Endometrial microvascular endothelial cells (primary cell): ENCODE results near the gene TESK1. TPM values are rescaled to one million over a fixed set of nuclear protein-coding genes. Genes with fewer than 3 reads are reported as not detected.
"Not testable (repeated sequence)": the region's sequence is repeated elsewhere in the genome, so short reads cannot be mapped to it uniquely, and the experiment has no call there.

ENCODE experiments used
- in situ Hi-C: cut with HindIII; loops from 2 replicates; pipeline ENCODE4 v1.10.0; 2017; ENCODE audit warnings: low sequenced_read_pairs, low pct_unique_long_range_greater_than_20kb; ENCODE audit errors: inconsistent ontology term
- total RNA-seq: library from RNA; depleted of rRNA; stranded (reverse); fragments of >200 nt; gene quantifications from one replicate; pipeline ENCODE4 v1.2.3, GENCODE V29; 2015; ENCODE audit errors: inconsistent ontology term

The TESK1 gene
- total RNA-seq, 1 donor from 2014 or later: 12.9 TPM

DNA sequence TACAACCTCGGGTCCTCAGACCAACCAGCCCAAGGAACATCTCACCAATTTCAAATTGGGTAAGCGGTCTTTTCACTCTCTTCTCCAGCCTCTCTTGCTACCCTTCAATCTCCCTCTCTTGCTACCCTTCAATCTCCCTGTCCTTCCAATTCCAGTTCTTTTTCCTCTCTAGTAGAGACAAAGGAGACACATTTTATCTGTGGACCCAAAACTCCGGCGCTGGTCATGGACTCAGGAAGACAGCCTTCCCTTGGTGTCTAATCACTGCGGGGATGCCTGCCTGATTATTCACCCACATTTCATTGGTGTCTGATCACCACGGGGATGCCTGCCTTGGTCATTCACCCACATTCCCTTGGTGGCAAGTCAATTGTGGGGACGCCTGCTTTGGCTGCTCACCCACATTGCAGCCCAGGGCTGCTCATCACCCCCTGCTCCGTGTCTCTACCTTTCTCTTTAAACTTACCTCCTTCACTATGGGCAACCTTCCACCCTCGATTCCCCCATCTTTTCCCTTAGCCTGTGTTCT is 32.4 kb downstream of the TESK1 start:
- in situ Hi-C loops: not testable (repeated sequence)

DNA sequence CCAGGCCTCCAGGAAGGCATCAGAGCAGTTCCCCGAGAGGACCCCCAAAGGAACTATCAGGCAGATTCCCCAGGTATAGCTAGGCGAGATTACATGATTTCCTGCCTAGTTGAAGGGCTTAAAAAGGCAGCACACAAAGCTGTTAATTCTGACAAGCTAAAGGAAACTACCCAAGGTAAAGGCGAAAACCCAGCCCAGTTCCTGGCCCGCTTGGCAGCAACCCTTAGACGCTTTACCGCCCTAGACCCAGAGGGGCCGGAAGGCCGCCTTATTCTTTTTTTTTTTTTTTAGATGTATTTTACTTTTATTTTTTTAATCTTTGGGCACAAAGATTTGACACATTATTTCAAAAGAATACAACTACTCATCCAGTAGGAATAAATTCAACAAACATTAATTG is 33.7 kb downstream of the TESK1 start:
- in situ Hi-C loops: not testable (repeated sequence)

DNA sequence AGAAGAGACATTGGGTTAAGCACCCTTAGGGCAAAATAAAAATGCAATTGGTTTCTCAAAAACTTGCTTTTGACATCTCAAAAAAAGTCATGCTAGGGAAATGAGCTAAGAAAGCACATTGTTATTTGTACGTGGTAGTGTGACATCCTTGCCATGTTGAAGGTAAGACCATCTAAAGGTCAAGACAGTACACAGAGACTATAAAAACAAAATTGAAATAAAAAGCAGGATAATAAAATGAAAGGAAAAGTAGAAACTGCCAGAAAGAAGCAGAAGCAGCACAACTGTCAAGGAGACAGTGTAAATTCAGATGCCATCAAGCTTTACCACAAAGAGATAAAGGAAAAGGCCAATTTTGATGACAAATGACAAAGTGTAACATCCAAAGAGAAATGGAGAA is 34.2 kb downstream of the TESK1 start:
- in situ Hi-C loops: not testable (repeated sequence)

DNA sequence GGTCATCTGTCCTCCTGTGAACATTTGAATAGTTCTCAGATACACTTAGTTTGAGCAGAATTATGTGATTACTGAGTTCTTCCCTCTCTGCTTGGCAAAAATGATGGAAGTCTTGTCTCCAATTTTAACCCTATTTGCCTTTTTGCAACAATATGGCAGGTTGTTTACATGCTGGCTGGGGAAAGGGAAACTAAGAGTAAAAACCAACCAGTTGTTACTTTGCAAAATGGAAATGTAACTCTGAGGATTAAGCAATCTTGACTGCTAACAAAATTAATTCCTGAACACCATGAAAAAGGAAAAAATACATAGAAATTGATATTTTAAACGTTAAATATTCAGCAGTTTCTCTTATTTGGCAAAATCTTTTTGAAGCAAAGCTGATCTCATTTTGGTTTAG is 34.6 kb downstream of the TESK1 start:
- in situ Hi-C loops: no loop called here

DNA sequence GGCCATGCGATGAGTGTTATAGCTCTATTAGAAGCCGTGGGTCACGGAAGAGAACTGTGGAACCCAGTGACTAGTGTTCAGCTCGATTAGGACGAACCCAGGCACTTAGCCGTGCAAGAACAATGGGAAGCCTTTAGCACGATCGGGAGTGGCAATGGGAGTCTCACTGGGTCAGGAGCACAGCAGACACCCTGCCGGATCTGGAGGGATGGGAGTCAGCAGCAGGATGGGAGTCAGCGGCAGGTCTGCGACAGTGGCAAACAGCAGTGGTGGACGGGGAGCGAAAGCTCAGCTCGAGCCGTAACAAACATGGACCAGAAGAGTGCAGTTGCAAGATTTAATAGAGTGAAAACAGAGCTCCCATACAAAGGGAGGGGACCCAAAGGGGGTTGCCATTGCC is 35.4 kb downstream of the TESK1 start:
- in situ Hi-C loops: not testable (repeated sequence)

DNA sequence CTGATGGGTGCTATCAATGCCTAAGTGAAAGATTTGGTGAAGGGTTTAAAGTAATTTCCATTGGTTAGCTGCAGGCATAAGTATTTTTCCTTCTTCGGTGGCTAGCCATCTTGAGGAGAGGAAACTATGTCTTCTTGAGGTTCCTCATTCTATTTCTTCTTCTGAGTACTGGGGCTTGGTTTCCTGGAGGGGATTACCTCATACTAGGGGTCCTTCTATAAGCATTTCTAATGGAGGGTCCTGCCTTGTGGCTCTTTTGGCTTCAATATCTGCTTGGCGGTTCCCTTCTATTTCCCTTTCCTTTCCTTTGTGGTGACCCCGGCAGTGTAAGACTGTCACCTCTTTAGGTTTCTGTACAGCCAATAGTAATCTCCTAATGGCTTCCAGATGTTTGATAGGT is 36.4 kb downstream of the TESK1 start:
- in situ Hi-C loops: not testable (repeated sequence)

DNA sequence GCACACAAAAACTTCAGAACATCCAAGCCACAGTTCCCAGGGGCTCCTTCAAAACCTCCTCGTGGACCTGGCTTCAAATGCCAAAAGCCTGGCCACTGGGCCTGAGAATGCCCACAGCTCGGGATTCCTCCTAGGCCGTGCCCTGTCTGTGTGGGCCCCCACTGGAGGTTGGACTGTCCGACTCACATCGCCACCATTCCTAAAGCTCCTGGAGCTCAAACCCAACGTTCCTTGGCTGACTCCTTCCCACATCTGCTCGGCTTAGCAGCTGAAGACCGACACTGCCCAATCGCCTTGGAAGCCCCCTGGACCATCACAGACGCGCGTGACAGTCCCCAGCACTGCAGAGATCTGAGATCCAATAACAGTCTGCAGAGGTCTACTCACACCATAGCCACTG is 38.0 kb downstream of the TESK1 start:
- in situ Hi-C loops: no loop called here

DNA sequence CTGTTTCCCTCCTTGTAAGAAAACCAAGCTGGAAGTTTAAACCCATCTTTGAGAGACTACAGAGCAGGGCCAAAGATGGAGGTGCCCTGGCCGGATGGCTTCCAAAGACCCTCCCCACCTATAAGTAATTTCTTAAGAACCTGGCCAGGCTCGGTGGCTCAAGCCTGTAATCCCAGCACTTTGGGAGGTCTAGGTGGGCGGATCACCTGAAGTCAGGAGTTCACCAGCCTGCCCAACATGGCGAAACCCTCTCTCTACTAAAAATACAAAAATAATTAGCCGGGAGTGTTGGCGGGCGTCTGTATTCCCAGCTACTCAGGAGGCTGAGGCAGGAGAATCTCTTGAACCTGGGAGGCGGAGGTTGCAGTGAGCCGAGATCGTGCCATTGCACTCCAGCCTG is 40.7 kb downstream of the TESK1 start:
- in situ Hi-C loops: not testable (repeated sequence)

DNA sequence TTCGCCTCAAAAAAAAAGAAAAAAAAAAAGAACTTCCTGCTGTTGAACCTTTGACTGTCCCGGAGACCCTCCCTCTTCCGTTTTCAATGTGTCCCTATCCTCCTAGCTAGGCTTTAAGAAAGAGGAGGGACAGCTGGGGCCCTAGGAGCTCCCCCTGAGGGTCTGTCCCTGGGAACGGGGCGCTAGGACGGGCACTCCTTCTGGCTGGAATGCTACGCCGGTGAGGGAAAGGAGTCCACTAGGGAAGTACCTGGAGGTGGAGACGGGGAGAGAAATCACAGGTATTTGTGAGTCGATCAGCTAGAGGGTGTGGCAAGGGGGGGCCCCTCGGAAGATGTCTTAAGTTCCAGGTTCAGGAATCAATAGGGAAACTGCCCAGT is 41.1 kb downstream of the TESK1 start:
- in situ Hi-C loops: no loop called here

DNA sequence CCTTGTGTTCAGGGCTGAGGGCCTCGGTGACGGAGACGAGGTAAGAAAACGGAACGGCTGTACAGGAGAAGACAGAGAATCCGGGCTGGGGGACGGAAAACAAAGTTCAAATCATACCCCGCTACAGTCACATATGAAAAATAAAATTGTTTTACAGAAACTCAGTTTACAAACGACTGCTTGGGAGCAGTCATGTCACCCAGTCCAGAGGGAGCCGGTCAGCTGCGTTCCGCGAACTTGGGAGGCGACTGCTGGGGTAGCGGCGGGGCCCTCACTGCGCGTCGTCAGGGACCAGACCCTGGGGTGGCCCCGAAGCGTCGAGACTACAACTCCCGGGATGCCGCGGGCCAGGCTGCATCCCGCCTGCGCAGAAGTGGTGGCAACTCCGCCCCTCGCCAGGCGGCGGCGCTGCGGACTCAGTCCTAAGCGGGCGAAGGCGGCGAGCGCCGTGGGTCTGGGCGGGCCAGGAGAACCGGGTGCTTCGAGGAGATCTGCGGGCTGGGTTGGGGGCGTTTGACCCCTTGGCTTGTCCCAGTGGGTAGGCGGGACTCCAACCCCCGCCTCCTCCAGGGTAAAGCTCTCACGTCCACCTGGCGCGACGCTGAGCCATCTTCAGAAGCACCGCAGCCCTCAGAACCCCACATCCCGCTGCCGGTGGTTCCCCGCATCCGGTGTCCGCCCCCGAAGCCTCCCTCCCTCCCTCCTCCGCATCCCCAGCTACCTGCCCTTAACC is 41.6 kb downstream of the TESK1 start:
- in situ Hi-C loops: no loop called here

DNA sequence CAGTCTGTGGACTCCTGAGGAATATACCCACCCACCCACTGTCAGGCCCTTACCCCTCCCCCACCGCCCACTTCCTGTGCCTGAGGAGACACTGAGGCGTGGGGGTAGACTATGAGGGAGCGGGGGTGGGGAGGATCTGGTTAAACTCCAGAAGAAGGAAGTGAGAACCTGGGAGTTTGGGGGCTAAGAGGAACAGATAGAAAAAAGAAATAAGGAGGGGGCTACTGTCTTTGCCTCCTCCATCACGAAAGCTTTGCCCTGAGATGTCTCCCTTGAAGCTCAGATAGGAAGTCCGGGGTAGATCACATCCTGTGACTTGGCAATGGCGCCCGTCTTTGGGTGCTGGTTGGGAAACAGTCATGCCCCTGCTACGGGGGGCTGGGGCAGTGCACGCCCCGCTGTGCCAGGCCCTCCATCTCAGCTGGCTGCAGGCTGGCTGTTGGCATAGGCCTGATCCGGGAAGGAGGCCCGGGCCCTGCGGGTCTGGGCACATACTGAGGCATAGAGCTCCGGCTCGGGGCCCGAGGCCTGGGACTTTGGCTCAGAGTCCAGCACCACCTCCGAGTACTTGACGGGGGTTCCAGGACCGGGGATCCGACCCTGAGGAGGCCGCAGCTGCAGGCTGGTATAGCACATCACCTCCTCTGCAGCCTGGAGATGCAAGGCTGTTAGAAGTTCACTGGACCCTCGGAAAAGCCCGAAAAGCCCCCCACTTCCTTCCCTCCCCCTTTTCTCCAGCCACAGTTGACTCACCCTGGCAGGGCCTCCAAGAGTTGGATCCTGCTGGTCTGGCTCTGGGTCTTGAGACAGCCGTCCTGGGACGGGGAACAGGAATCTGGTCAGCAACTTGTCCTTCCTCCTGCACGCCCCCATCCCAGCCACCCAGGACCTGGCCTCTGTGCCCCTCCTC is 44.6 kb downstream of the TESK1 start:
- in situ Hi-C loops: no loop called here

DNA sequence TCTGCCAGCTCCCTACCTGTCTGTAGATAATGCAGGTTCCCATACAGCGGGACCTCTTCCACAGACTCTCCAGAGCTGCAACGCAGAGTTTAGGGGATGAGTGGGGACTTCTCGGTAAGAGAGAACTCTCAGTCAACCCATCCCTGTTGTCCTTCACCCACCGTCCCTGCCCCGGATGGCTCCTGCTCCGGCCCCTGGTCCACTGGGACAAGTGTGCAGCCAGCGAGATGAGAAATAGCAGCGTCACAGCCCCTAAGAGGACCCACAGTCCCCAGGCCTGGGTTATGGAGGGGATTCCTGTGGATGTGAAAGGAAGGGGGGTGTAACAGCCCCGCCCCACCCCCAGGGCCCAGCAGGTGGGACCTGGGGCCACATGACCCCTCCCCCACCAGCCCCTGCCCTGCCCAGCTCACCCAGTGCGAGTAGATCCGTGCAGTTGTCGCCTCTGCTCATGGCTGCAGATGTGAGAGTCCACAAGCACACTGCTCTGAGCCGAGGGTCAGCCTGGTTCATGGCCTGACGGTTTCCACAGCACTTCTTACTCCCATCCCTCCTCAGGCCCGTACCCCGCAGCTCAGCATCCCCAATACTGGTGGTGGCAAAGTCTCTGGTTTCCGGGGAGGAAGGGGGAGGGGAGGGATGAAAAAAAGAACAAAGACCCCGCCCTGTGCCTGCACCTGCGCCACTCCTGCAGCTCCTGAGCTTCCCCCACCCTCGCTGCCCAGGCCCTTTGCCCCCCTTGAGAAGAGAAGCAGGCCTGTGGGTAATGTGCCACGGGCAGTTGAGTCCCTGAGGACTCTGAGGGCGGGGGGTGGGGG is 45.5 kb downstream of the TESK1 start, which contains the start of gene SIT1:
Gene SIT1, minus strand, starts transcription at position 591 of the 818 bp plus-strand sequence. Its CDS starts 78 bp downstream, at position 513.
- in situ Hi-C loops: no loop called here

DNA sequence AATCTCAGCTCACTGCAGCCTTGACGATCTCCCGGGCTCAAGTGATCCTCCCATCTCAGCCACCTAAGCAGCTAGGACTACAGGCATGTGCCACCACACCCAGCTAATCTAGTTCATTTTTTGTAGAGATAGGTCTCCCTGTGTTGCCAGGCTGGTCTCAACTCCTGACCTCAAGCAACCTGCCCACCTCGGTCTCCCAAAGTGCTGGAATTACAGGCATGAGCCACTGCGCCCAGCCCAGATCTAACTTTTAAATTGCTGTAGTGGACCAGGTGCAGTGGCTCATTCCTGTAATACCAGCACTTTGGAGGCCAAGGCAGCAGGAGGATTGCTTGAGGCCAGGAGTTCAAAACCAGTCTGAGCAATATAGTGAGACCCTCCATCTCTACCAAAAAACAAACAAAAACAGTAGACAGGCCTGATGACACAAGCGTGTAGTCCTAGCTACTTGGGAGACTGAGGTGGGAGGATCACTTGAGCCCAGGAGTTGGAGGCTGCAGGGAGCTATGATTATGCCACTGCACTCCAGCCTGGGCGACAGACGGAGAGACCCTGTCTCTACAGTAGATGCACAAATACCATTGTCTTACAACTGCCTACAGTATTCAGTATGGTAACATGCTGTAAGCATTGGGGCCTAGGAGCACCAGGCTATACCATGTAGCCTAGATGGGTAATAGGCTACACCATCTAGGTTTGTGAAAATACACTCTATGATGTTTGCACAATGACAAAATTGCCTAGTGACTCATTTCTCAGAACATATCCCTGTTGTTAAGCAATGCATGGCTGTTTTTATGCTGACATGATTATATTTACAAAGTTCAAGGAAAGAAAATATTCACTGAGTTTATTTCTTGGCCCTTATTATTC is 47.1 kb downstream of the TESK1 start:
- in situ Hi-C loops: no loop called here

DNA sequence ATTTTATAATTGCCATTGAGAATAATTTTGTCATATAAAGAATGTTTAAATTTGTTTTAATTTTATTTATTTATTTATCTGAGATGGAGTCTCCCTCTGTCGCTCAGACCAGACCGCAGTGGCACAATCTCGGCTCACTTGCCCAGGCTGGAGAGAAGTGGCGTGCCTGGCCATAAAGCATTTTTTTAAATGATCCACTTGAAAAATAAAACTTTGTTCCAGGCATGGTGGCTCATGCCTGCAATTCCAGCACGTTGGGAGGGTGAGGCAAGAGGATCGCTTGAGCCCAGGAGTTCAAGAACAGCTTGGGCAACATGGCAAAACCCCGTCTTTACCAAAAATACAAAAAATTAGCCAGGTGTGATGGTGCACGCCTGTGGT is 47.8 kb downstream of the TESK1 start:
- in situ Hi-C loops: no loop called here

DNA sequence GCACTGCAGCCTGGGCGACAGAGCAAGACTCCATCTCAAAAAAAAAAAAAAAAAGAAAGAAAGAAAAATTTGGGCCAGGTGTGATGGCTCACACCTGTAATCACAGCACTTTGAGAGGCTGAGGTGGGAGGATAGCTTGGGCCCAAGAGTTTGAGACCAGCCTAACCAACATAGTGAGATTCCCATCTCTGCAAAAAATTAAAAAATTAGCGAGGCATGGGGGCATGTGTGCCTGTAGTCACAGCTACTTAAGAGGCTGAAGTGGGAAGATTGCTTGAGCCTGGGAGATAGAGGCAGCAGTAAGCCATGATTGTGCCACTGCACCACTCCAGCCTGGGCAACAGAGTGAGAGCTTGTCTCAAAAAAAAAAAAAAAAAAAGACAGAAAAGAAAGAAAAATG is 48.5 kb downstream of the TESK1 start:
- in situ Hi-C loops: no loop called here

DNA sequence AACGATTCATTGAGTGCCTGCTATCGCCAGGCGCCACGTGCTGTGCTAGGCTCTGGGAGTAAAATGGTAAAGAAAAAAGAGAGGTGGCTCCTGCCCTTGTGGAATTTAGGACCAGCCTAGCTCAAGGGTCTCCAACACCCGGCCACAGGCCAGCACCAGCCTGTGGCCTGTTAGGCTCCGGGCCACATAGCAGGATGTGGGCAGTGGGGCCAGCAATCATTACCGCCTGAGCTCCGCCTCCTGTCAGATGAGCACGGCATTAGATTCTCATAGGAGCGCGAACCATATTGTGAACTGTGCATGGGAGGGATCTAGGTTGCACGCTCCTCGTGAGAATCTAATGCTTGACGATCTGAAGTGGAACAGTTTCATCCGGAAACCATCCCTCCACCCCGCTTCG is 51.3 kb downstream of the TESK1 start:
- in situ Hi-C loops: no loop called here

DNA sequence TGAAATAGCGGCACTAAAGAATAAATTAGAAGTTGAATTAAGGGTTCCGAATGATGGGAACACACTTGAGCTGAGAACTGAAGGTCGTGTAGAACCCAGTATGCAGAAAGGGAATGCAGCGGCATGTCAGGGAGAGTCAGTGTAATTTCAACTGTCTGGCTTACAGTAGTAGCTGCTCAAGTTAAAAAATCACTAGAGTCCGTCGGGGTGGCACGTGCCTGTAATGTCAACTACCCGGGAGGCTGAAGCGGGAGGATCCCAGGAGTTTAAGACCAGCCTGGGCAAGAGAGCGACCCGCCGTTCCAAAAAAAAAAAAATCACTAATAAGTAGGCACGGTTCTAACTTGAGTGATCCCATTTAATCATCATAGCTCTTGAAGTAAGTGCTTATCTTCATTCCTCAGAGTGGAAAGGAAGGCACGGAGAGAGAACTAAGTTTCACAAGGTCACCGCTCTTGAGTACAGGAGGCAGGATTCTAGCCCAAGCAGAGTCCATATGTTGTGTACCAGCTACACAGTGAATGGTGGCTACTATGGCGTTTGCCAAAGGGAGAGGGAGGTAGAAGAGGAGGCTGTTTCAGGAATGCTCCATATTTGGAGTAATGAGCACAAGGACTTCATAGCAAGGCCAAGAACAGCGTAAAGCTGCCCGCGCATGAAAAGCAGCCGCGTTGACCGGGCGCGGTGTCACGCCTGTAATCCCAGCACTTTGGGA is 51.9 kb downstream of the TESK1 start:
- in situ Hi-C loops: no loop called here
